ENCODE results near the gene ALOX15. TPM values are rescaled to one million over a fixed set of nuclear protein-coding genes. Genes with fewer than 3 reads are reported as not detected.
A peak's percentile ranks its signal among the peaks of the same experiment; 100 is the strongest.
"Not testable (repeated sequence)": the region's sequence is repeated elsewhere in the genome, so short reads cannot be mapped to it uniquely, and the experiment has no call there.

The ALOX15 gene
- total RNA-seq: 0.18 TPM
- polyA plus RNA-seq (ENCODE audit: insufficient read depth in 1 of 8, insufficient read length in 8 of 8, low replicate concordance in 1 of 8): 1 to 10 TPM in 1 of 8 donors, under 1 TPM in 7; 0.07 to 1.4 (median 0.35) TPM
- long read RNA-seq, donor 1: 0 reads
- long read RNA-seq, donor 2: 0 reads
- long read RNA-seq, donor 3: 0 reads
- long read RNA-seq, donor 4: 0 reads
- long read RNA-seq, donor 5: 0 reads
- long read RNA-seq, donor 6: 0 reads
- long read RNA-seq, donor 7: 0 reads
- long read RNA-seq, donor 8: 0 reads
- long read RNA-seq, donor 9: 0 reads
- long read RNA-seq, donor 10: 0 reads
- long read RNA-seq, donor 11: 0 reads

DNA sequence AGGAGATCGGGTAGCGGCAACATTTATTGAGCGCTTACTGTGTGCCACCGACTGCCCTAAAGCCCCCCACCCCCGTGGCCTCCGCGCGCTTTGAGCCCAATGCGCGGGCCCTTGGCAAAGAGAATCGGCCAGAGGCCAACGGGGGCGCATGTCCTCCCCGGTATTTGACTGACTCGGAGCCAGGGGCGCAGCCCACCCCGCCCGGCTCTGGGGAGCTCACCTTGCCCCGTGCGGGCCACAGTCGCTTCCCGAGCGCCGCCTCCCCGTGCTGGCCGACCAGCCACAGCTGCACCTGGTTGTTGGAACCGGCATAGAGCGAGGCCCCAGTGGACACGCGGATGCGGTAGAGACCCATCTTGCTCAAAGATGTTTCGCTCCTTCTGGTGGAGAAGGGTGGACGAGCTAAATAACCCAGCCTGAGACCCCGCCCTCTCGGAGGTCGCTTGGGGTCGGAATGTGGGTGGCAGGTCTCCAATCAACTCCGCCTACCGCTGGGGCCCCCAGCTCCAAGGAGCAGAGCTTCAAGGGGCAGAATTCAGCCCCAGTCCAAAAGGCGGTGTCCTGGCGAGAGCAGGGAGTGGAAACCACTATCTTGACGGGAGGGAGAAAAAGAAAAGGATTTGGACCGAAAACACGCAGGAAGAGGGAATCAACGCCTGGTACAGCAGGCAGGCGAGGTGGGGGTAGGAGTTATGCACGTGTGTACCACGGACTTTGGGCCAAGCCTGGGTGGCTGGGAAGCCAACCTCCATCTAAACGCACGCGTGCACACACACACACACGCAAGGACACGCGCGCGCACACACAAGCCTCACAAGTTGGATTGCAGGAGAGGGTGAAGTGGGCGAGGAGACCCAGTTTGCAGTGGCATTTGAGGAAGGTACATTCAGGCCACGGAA lies at the start of gene ALOX15:
TSS of gene ALOX15 (minus strand) at position 382 of the 899 bp plus-strand sequence. CDS start at position 355, 27 bp downstream.
- WGBS (ENCODE audit: insufficient coverage): 8% methylated on average over 54 of the region's 58 CpGs
- DNase-seq: no peak
- H3K4me1 ChIP-seq (ENCODE audit: control insufficient read depth, insufficient read depth, low read length): peaks cover 7% of the 10 kb centered on the region
- H3K36me3 ChIP-seq (ENCODE audit: control insufficient read depth, insufficient read depth, low read length): no peaks in the 10 kb centered on the region
- no peaks in the 10 kb centered on the region for H3K9me3 ChIP-seq (replicated peaks; ENCODE audit: control insufficient read depth, low read depth, low read length)
- H3K4me3 ChIP-seq (ENCODE audit: low read length): no peak within 1 kb of the TSS
- H3K27me3 ChIP-seq (ENCODE audit: control insufficient read depth, insufficient read depth, low read length): peaks cover 77% of the 10 kb centered on the region
- no peak within 1 kb of the TSS for H3K27ac ChIP-seq (ENCODE audit: low read length)

DNA sequence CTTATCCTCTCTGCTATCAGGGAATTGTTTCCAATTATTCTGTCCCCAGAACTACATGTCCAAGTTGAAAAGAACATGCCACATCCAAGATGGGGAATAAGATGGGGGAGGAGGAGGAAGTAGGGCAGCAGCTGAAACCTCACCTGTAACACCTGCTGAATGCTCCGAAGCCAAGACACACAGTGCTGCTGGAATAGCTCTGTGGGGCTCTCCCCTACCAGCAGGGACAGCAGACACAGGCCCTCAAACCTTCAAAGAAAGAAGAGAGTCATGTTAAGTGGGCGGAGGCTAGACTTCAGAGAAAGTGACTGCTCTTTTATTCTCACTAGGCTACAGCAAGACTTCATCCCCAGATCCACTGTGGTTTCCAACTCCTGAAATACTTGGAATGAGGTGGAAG lies 49.3 kb upstream of the ALOX15 start:
- peaks cover 40% of the 10 kb centered on the region for H3K36me3 ChIP-seq (ENCODE audit: control insufficient read depth, insufficient read depth, low read length)
- peaks cover 2% of the 10 kb centered on the region for H3K9me3 ChIP-seq (replicated peaks; ENCODE audit: control insufficient read depth, low read depth, low read length)
- no CpG with 5 or more reads among the region's 2 CpGs for WGBS (ENCODE audit: insufficient coverage)
- H3K4me3 ChIP-seq (ENCODE audit: low read length): no peak overlapping the region
- H3K27me3 ChIP-seq (ENCODE audit: control insufficient read depth, insufficient read depth, low read length): no peaks in the 10 kb centered on the region
- no peak for DNase-seq
- no peak overlapping the region for H3K27ac ChIP-seq (ENCODE audit: low read length)
- H3K4me1 ChIP-seq (ENCODE audit: control insufficient read depth, insufficient read depth, low read length): no peaks in the 10 kb centered on the region

DNA sequence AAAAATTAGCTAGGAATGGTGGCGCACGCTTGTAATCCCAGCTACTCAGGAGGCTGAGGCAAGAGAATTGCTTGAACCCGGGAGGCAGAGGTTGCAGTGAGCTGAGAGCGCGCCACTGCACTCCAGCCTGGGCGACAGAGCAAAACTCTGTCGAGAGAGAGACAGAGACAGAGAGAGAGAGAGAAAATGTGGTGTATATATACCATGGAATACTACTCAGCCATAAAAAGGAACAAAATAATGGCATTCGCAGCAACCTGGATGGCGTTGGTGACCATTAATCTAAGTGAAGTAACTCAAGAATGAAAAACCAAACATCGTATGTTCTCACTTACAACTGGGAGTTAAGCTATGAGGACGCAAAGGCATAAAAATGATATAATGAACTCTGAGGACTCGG lies 48.4 kb upstream of the ALOX15 start:
- not testable (repeated sequence) for H3K4me3 ChIP-seq (ENCODE audit: low read length); DNase-seq; H3K9me3 ChIP-seq (replicated peaks; ENCODE audit: control insufficient read depth, low read depth, low read length); H3K4me1 ChIP-seq (ENCODE audit: control insufficient read depth, insufficient read depth, low read length); H3K27me3 ChIP-seq (ENCODE audit: control insufficient read depth, insufficient read depth, low read length); H3K27ac ChIP-seq (ENCODE audit: low read length)
- 96% methylated on average over 5 of the region's 12 CpGs for WGBS (ENCODE audit: insufficient coverage)
- peaks cover 45% of the 10 kb centered on the region for H3K36me3 ChIP-seq (ENCODE audit: control insufficient read depth, insufficient read depth, low read length)

DNA sequence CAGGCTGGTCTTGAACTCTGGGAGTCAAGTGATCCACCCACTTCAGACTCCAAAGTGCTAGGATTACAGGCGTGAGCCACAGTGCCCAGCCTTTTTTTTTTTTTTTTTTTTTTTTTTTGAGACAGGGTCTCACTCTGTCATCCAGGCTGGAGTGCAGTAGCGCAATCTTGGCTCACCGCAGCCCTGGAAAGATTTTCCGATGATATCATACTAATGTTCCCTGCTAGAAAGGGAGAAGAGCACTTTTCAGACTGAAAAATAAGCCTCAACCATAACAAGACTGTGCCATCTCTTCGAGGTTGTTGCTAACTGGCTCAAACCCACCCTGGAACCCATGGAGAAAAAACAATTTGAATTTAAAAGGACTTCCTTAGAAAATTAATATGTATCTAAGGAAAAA lies 42.3 kb upstream of the ALOX15 start:
- 90% methylated on average over 2 of the region's 5 CpGs for WGBS (ENCODE audit: insufficient coverage)

DNA sequence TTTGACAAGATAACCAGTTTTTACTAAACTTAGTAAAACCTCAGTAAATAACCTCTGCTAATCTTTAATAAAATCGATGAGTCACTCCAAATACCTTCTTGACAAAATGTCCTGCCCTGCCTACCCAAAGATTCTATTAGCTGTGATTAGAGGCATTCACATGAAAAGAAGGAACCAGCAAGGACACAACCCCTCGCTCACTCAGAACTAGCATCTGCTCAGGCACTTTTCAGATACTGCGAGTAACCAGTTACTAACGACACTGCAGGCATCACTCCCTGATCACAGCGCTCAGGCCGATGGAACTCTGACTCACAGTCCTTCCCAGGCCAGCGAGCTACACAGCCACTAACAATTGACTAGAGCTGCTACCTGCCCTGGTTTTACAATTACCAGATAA lies 38.2 kb upstream of the ALOX15 start:
- WGBS (ENCODE audit: insufficient coverage): 84% methylated on average over 6 of the region's 7 CpGs
- H3K27ac ChIP-seq (ENCODE audit: low read length): no peak overlapping the region
- H3K36me3 ChIP-seq (ENCODE audit: control insufficient read depth, insufficient read depth, low read length): peaks cover 79% of the 10 kb centered on the region
- no peaks in the 10 kb centered on the region for H3K4me1 ChIP-seq (ENCODE audit: control insufficient read depth, insufficient read depth, low read length)
- H3K27me3 ChIP-seq (ENCODE audit: control insufficient read depth, insufficient read depth, low read length): no peaks in the 10 kb centered on the region
- H3K4me3 ChIP-seq (ENCODE audit: low read length): no peak overlapping the region
- no peak for DNase-seq
- H3K9me3 ChIP-seq (replicated peaks; ENCODE audit: control insufficient read depth, low read depth, low read length): no peaks in the 10 kb centered on the region

More for the DNA sequence above, 42.3 kb upstream of the ALOX15 start:
- peak overlapping the region; percentile 71 for H3K27ac ChIP-seq (ENCODE audit: low read length)
- H3K36me3 ChIP-seq (ENCODE audit: control insufficient read depth, insufficient read depth, low read length): peaks cover 55% of the 10 kb centered on the region
- H3K27me3 ChIP-seq (ENCODE audit: control insufficient read depth, insufficient read depth, low read length); H3K4me1 ChIP-seq (ENCODE audit: control insufficient read depth, insufficient read depth, low read length); H3K4me3 ChIP-seq (ENCODE audit: low read length); H3K9me3 ChIP-seq (replicated peaks; ENCODE audit: control insufficient read depth, low read depth, low read length): not testable (repeated sequence)
- DNase-seq: peak; percentile 86

DNA sequence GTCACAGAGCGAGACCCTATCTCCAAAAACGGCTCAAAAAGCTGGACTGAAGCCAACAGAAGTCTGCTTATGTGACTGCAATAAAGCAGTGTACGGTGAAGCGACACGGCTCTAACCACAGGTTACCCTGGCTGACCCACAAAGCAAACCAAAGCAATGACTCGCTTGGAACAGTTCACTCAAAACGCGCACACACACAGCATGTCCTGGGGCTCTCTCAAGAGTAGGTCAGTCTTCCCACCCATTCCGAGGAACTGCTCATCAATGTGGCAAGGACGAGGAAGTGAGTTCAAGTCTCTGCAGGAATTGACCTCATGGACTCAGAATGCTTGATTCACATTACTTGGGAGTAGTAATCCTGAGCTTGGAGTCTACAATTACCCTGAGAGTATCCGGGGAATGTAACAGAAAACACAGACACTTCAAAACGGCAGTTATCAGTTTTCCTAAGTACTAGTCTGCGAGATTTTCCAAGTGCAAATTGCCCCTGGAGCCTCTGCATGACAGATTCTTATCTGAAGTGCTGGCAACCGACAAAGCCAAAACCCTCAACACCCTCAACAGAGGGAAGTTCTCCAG lies 37.1 kb upstream of the ALOX15 start:
- H3K27me3 ChIP-seq (ENCODE audit: control insufficient read depth, insufficient read depth, low read length): no peaks in the 10 kb centered on the region
- no peak for DNase-seq
- H3K27ac ChIP-seq (ENCODE audit: low read length): no peak overlapping the region
- H3K36me3 ChIP-seq (ENCODE audit: control insufficient read depth, insufficient read depth, low read length): peaks cover 85% of the 10 kb centered on the region
- WGBS (ENCODE audit: insufficient coverage): 82% methylated on average over 10 of the region's 14 CpGs
- H3K4me3 ChIP-seq (ENCODE audit: low read length): no peak overlapping the region
- H3K4me1 ChIP-seq (ENCODE audit: control insufficient read depth, insufficient read depth, low read length): no peaks in the 10 kb centered on the region
- H3K9me3 ChIP-seq (replicated peaks; ENCODE audit: control insufficient read depth, low read depth, low read length): no peaks in the 10 kb centered on the region

DNA sequence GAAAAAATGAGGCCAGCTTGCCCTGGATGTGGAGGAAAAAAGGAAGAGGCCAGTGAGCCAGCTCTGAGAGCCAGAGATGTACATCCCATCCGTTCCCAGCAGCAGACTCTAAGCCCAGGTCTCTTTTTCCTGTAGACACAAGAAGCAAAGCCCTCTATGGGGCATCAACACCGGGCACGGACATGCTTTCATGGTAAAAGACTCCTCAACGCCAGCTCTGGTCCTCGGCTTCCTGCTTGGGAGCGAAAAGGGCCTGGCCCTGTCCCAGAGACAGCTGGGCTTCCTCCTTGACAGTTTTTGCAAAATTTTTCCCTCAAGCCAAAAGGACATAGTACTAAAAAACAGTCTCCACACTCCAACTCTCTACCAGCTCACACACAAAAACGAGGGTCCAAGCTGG lies 35.3 kb upstream of the ALOX15 start:
- no peak overlapping the region for H3K27ac ChIP-seq (ENCODE audit: low read length)
- no peaks in the 10 kb centered on the region for H3K9me3 ChIP-seq (replicated peaks; ENCODE audit: control insufficient read depth, low read depth, low read length)
- H3K4me1 ChIP-seq (ENCODE audit: control insufficient read depth, insufficient read depth, low read length): no peaks in the 10 kb centered on the region
- 95% methylated on average over 6 of the region's 7 CpGs for WGBS (ENCODE audit: insufficient coverage)
- no peak overlapping the region for H3K4me3 ChIP-seq (ENCODE audit: low read length)
- H3K27me3 ChIP-seq (ENCODE audit: control insufficient read depth, insufficient read depth, low read length): no peaks in the 10 kb centered on the region
- H3K36me3 ChIP-seq (ENCODE audit: control insufficient read depth, insufficient read depth, low read length): peaks cover 85% of the 10 kb centered on the region
- DNase-seq: no peak

GRCh38 chr17:4675791-4676190 lies 34.3 kb upstream of the ALOX15 start:
- H3K9me3 ChIP-seq (replicated peaks; ENCODE audit: control insufficient read depth, low read depth, low read length): no peaks in the 10 kb centered on the region
- H3K27ac ChIP-seq (ENCODE audit: low read length): no peak overlapping the region
- H3K4me3 ChIP-seq (ENCODE audit: low read length): no peak overlapping the region
- WGBS (ENCODE audit: insufficient coverage): 83% methylated on average over 9 of the region's 10 CpGs
- H3K4me1 ChIP-seq (ENCODE audit: control insufficient read depth, insufficient read depth, low read length): no peaks in the 10 kb centered on the region
- DNase-seq: no peak
- H3K36me3 ChIP-seq (ENCODE audit: control insufficient read depth, insufficient read depth, low read length): peaks cover 86% of the 10 kb centered on the region
- no peaks in the 10 kb centered on the region for H3K27me3 ChIP-seq (ENCODE audit: control insufficient read depth, insufficient read depth, low read length)

GRCh38 chr17:4674685-4674998 lies 33.2 kb upstream of the ALOX15 start:
- no peaks in the 10 kb centered on the region for H3K27me3 ChIP-seq (ENCODE audit: control insufficient read depth, insufficient read depth, low read length)
- H3K27ac ChIP-seq (ENCODE audit: low read length): no peak overlapping the region
- no peak overlapping the region for H3K4me3 ChIP-seq (ENCODE audit: low read length)
- no peak for DNase-seq
- no peaks in the 10 kb centered on the region for H3K9me3 ChIP-seq (replicated peaks; ENCODE audit: control insufficient read depth, low read depth, low read length)
- WGBS (ENCODE audit: insufficient coverage): 96% methylated on average over 3 of the region's 8 CpGs
- no peaks in the 10 kb centered on the region for H3K4me1 ChIP-seq (ENCODE audit: control insufficient read depth, insufficient read depth, low read length)
- peaks cover 78% of the 10 kb centered on the region for H3K36me3 ChIP-seq (ENCODE audit: control insufficient read depth, insufficient read depth, low read length)

- DNase-seq: no peak
- Histone ChIP-seq H3K4me1 (ENCODE audit: control insufficient read depth, insufficient read depth, low read length) (no peaks in the 10 kb centered on the region), H3K27ac (ENCODE audit: low read length) (no peak overlapping the region), H3K27me3 (ENCODE audit: control insufficient read depth, insufficient read depth, low read length) (no peaks in the 10 kb centered on the region), H3K36me3 (ENCODE audit: control insufficient read depth, insufficient read depth, low read length) (peaks cover 76% of the 10 kb centered on the region), H3K4me3 (ENCODE audit: low read length) (no peak overlapping the region), H3K9me3 (replicated peaks; ENCODE audit: control insufficient read depth, low read depth, low read length) (no peaks in the 10 kb centered on the region)
- 83% methylated on average over 24 of the region's 27 CpGs for WGBS (ENCODE audit: insufficient coverage)
Observed at GRCh38 chr17:4673986-4674684, 32.7 kb upstream of the ALOX15 start.

All from muscle of leg (tissue), 16 donors.